ENCODE measurements around the gene ITGA1.

The ITGA1 gene

DNA sequence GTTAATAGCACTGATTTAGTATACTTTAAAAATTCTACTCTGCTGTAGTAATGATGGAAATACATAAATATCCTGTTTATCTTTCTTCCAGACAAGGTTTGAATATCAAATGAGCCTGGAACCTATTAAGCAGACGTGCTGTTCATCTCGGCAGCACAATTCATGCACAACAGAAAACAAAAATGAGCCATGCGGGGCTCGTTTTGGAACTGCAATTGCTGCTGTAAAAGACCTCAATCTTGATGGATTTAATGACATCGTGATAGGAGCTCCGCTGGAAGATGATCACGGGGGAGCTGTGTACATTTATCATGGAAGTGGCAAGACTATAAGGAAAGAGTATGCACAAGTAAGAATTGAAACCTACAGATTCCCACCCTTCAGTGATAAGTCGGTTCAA is 122.4 kb downstream of the ITGA1 start:
- Histone ChIP-seq H3K9ac (ENCODE audit: low read length) (no peak overlapping the region), H3K79me2 (ENCODE audit: low read length) (no peaks in the 10 kb centered on the region), H2AFZ (ENCODE audit: low read length) (no peak overlapping the region), H3K27me3 (replicated peaks; ENCODE audit: insufficient read depth, low read length) (no peaks in the 10 kb centered on the region), H3F3A (ENCODE audit: insufficient read depth, low read length) (no peaks in the 10 kb centered on the region), H3K4me2 (ENCODE audit: low read depth, low read length) (no peak overlapping the region), H3K9me2 (replicated peaks; ENCODE audit: insufficient read depth, low read length) (no peaks in the 10 kb centered on the region), H3K4me3 (ENCODE audit: low read length) (no peak overlapping the region), H3K4me1 (ENCODE audit: low read length) (no peaks in the 10 kb centered on the region), H3K9me3 (replicated peaks; ENCODE audit: insufficient read depth, low read length) (no peaks in the 10 kb centered on the region), H3K27ac (ENCODE audit: low read length) (no peak overlapping the region), H4K20me1 (ENCODE audit: insufficient read depth, low read length) (no peaks in the 10 kb centered on the region), H3K36me3 (replicated peaks; ENCODE audit: insufficient read depth, low read length) (no peaks in the 10 kb centered on the region)
- DNase-seq = no peak
- no peak for TF ChIP-seq EZH2 (optimal IDR thresholded peaks at IDR 0.05; ENCODE audit: low read depth, low read length)
- no peak for TF ChIP-seq EZH2phosphoT487 (IDR thresholded peaks at IDR 0.05; ENCODE audit: low read length)
- TF ChIP-seq, protein P1, sequence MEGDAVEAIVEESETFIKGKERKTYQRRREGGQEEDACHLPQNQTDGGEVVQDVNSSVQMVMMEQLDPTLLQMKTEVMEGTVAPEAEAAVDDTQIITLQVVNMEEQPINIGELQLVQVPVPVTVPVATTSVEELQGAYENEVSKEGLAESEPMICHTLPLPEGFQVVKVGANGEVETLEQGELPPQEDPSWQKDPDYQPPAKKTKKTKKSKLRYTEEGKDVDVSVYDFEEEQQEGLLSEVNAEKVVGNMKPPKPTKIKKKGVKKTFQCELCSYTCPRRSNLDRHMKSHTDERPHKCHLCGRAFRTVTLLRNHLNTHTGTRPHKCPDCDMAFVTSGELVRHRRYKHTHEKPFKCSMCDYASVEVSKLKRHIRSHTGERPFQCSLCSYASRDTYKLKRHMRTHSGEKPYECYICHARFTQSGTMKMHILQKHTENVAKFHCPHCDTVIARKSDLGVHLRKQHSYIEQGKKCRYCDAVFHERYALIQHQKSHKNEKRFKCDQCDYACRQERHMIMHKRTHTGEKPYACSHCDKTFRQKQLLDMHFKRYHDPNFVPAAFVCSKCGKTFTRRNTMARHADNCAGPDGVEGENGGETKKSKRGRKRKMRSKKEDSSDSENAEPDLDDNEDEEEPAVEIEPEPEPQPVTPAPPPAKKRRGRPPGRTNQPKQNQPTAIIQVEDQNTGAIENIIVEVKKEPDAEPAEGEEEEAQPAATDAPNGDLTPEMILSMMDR (IDR thresholded peaks at IDR 0.05; ENCODE audit: low read length) = no peak

DNA sequence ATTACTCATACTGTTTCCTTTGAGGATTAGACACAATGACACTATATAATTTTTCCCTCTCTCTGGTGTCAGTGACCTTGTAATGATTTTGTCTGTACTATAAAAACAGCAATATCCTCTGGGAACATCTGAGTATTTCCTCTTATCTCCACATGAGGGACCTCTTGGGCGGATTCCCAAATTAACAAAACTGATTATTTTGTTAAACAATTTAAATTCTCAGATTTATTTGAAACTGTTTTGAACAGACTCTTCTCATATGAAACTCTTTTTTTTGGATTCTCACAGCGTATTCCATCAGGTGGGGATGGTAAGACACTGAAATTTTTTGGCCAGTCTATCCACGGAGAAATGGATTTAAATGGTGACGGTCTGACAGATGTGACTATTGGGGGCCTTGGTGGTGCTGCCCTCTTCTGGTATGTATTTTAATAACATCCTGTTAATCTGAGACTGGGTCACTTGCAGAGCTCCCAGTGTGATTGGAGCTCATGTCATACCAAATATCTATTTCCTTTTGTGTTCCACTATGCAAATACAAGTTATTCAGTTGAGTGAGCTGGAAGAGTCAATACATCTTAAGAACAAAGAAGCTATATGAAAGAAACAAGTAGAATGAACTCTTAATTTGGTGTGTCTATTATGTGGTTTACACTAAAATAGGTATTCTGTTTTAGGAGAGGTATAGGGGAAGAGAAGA is 127.6 kb downstream of the ITGA1 start:
- peak overlapping the region; percentile 43 for H3K4me3 ChIP-seq (ENCODE audit: low read length)
- no peaks in the 10 kb centered on the region for H3F3A ChIP-seq (ENCODE audit: insufficient read depth, low read length)
- no peaks in the 10 kb centered on the region for H3K9me3 ChIP-seq (replicated peaks; ENCODE audit: insufficient read depth, low read length)
- H2AFZ ChIP-seq (ENCODE audit: low read length) = no peak overlapping the region
- no peaks in the 10 kb centered on the region for H3K27me3 ChIP-seq (replicated peaks; ENCODE audit: insufficient read depth, low read length)
- TF ChIP-seq, protein P1 (IDR thresholded peaks at IDR 0.05; ENCODE audit: low read length) = peak; percentile 68
- no peak for TF ChIP-seq EZH2phosphoT487 (IDR thresholded peaks at IDR 0.05; ENCODE audit: low read length)
- no peak for TF ChIP-seq EZH2 (optimal IDR thresholded peaks at IDR 0.05; ENCODE audit: low read depth, low read length)
- no peak overlapping the region for H3K27ac ChIP-seq (ENCODE audit: low read length)
- no peak overlapping the region for H3K9ac ChIP-seq (ENCODE audit: low read length)
- no peaks in the 10 kb centered on the region for H3K4me1 ChIP-seq (ENCODE audit: low read length)
- no peaks in the 10 kb centered on the region for H3K36me3 ChIP-seq (replicated peaks; ENCODE audit: insufficient read depth, low read length)
- H3K9me2 ChIP-seq (replicated peaks; ENCODE audit: insufficient read depth, low read length) = no peaks in the 10 kb centered on the region
- H3K4me2 ChIP-seq (ENCODE audit: low read depth, low read length) = peak overlapping the region; percentile 20; the same call in 1 of the 2 replicates
- no peaks in the 10 kb centered on the region for H4K20me1 ChIP-seq (ENCODE audit: insufficient read depth, low read length)
- no peaks in the 10 kb centered on the region for H3K79me2 ChIP-seq (ENCODE audit: low read length)
- peak; percentile 50 for DNase-seq

DNA sequence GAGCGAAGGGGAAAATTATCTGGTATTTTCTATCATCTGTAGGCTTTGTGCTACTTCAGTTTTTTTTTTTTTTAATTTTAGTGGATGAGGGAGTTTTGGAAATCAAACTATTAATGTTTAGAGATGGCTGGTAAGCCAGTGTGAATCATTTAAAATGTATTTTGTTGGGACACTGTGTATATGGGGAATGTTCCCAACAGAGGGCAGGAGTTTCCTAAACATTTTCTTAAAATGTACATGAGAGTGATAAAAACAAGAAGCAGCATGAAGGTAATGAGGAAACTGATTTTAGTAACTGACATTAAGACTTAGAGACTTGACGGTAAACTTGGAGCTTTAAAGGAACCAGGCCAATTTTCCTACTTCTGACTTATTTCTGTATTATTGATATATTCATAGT is 133.2 kb downstream of the ITGA1 start:
- Histone ChIP-seq H3K9me3 (replicated peaks; ENCODE audit: insufficient read depth, low read length) (no peaks in the 10 kb centered on the region), H3K4me3 (ENCODE audit: low read length) (no peak overlapping the region), H3K9ac (ENCODE audit: low read length) (no peak overlapping the region), H3K27ac (ENCODE audit: low read length) (no peak overlapping the region), H3K27me3 (replicated peaks; ENCODE audit: insufficient read depth, low read length) (no peaks in the 10 kb centered on the region), H3K36me3 (replicated peaks; ENCODE audit: insufficient read depth, low read length) (no peaks in the 10 kb centered on the region), H3K9me2 (replicated peaks; ENCODE audit: insufficient read depth, low read length) (no peaks in the 10 kb centered on the region), H3K4me2 (ENCODE audit: low read depth, low read length) (no peak overlapping the region), H3F3A (ENCODE audit: insufficient read depth, low read length) (no peaks in the 10 kb centered on the region), H3K4me1 (ENCODE audit: low read length) (no peaks in the 10 kb centered on the region), H4K20me1 (ENCODE audit: insufficient read depth, low read length) (no peaks in the 10 kb centered on the region), H3K79me2 (ENCODE audit: low read length) (no peaks in the 10 kb centered on the region), H2AFZ (ENCODE audit: low read length) (no peak overlapping the region)
- DNase-seq = no peak
- TF ChIP-seq, protein P1 (IDR thresholded peaks at IDR 0.05; ENCODE audit: low read length) = no peak
- no peak for TF ChIP-seq EZH2phosphoT487 (IDR thresholded peaks at IDR 0.05; ENCODE audit: low read length)
- no peak for TF ChIP-seq EZH2 (optimal IDR thresholded peaks at IDR 0.05; ENCODE audit: low read depth, low read length)
